ENCODE results near the gene FDCSP.

Gene FDCSP

DNA sequence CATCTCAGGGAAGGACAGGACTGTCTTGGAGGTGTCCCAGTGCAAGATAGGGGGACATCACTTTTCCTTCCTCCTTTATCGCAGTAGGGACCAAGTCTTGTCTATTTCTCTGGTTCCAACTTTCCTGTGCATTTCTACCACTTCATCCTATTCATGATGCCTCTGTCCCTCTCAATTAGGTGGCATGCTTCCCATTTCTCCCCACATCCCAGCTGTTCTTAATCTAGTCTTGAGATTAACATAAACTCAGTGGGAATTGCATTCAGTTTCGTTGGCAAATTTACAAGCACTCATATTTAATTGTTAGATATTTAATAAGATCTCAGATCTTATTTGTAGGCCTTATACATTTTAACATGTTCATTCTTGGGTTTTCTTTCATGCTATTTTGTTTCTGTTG is 46.1 kb upstream of the FDCSP start:
- Histone ChIP-seq H2AFZ (ENCODE audit: low read length) (no peak overlapping the region), H3K79me2 (ENCODE audit: insufficient read depth, low read length) (no peaks in the 10 kb centered on the region), H3F3A (ENCODE audit: insufficient read depth, low read length) (no peaks in the 10 kb centered on the region), H3K4me3 (ENCODE audit: low read depth, low read length, poor library complexity, severe bottlenecking) (no peak overlapping the region), H3K36me3 (ENCODE audit: insufficient read depth, low read length) (no peaks in the 10 kb centered on the region), H3K4me2 (ENCODE audit: low read length) (no peak overlapping the region), H3K9me3 (ENCODE audit: low read length) (no peaks in the 10 kb centered on the region), H4K20me1 (ENCODE audit: insufficient read depth, low read length) (no peaks in the 10 kb centered on the region), H3K27me3 (ENCODE audit: insufficient read depth, low read length) (no peaks in the 10 kb centered on the region), H3K4me1 (ENCODE audit: insufficient read depth, low read length, severe bottlenecking) (no peaks in the 10 kb centered on the region), H3K9ac (ENCODE audit: low read length) (no peak overlapping the region), H3K9me2 (ENCODE audit: low read depth, low read length) (no peaks in the 10 kb centered on the region), H3K27ac (ENCODE audit: low read depth, low read length, poor library complexity, severe bottlenecking) (no peak overlapping the region)
- no peak for TF ChIP-seq EZH2 (IDR thresholded peaks at IDR 0.05; ENCODE audit: borderline replicate concordance, low read length)
- TF ChIP-seq, protein P1, sequence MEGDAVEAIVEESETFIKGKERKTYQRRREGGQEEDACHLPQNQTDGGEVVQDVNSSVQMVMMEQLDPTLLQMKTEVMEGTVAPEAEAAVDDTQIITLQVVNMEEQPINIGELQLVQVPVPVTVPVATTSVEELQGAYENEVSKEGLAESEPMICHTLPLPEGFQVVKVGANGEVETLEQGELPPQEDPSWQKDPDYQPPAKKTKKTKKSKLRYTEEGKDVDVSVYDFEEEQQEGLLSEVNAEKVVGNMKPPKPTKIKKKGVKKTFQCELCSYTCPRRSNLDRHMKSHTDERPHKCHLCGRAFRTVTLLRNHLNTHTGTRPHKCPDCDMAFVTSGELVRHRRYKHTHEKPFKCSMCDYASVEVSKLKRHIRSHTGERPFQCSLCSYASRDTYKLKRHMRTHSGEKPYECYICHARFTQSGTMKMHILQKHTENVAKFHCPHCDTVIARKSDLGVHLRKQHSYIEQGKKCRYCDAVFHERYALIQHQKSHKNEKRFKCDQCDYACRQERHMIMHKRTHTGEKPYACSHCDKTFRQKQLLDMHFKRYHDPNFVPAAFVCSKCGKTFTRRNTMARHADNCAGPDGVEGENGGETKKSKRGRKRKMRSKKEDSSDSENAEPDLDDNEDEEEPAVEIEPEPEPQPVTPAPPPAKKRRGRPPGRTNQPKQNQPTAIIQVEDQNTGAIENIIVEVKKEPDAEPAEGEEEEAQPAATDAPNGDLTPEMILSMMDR (IDR thresholded peaks at IDR 0.05; ENCODE audit: low read length), result no peak

DNA sequence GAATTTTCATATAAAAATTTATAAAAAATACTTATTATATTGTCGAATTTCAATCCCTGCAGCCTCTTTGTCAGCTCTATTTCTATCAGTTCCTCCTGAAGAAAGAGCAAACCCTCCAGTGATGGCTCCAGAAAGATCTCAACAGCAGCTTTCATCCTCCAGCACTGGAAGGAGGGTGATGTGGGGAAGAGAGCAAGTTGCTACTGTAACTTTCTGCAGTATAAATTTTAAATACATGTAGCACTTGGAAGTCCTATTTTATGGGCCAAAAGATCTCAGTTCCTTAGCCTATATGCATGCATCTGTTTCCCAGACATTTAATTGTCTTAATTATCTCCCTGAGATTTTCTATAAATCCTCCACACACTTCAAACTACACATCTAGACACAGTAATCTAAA is 44.1 kb upstream of the FDCSP start:
- TF ChIP-seq EZH2 (IDR thresholded peaks at IDR 0.05; ENCODE audit: borderline replicate concordance, low read length), result no peak
- TF ChIP-seq, protein P1 (IDR thresholded peaks at IDR 0.05; ENCODE audit: low read length), result no peak
- H4K20me1 ChIP-seq (ENCODE audit: insufficient read depth, low read length), result no peaks in the 10 kb centered on the region
- no peaks in the 10 kb centered on the region for H3K79me2 ChIP-seq (ENCODE audit: insufficient read depth, low read length)
- no peaks in the 10 kb centered on the region for H3F3A ChIP-seq (ENCODE audit: insufficient read depth, low read length)
- H3K4me1 ChIP-seq (ENCODE audit: insufficient read depth, low read length, severe bottlenecking), result no peaks in the 10 kb centered on the region
- H3K36me3 ChIP-seq (ENCODE audit: insufficient read depth, low read length), result no peaks in the 10 kb centered on the region
- no peak overlapping the region for H3K4me3 ChIP-seq (ENCODE audit: low read depth, low read length, poor library complexity, severe bottlenecking)
- H2AFZ ChIP-seq (ENCODE audit: low read length), result no peak overlapping the region
- H3K27ac ChIP-seq (ENCODE audit: low read depth, low read length, poor library complexity, severe bottlenecking), result no peak overlapping the region
- H3K4me2 ChIP-seq (ENCODE audit: low read length), result no peak overlapping the region
- no peaks in the 10 kb centered on the region for H3K27me3 ChIP-seq (ENCODE audit: insufficient read depth, low read length)
- no peak overlapping the region for H3K9ac ChIP-seq (ENCODE audit: low read length)
- no peaks in the 10 kb centered on the region for H3K9me2 ChIP-seq (ENCODE audit: low read depth, low read length)
- no peaks in the 10 kb centered on the region for H3K9me3 ChIP-seq (ENCODE audit: low read length)

DNA sequence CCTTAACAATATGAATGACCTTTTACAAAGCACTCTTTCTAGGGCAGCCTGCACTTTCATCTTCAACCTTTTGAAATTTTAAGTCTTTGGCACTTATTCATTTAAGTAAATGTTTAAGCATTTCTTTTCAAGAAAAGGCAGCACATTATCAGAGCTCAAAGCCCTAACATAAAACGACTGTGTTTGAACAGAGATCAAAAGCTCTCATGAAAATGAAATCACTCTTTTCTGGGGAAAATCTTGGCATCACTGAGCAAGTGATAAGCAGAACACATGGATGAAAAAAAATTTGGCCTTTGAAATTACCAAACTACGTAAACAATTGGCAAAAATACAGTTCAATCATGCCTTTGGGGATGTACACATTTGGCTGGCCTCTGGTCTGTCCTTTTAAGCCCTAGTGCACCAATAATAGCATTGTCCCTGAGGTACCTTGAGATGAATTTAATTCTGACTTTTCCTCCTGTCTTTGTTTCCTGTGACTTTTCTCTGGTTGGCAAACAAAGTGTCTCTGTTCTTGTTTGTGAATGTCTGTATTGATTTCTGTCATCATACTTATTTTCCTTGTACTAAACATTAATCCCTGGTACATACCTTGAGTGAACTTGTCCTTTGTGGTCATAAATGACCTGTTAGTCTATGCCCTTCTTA is 43.3 kb upstream of the FDCSP start:
- Histone ChIP-seq H2AFZ (ENCODE audit: low read length) (no peak overlapping the region), H3K4me2 (ENCODE audit: low read length) (no peak overlapping the region)
- TF ChIP-seq, protein P1 (IDR thresholded peaks at IDR 0.05; ENCODE audit: low read length), result no peak
- TF ChIP-seq EZH2 (IDR thresholded peaks at IDR 0.05; ENCODE audit: borderline replicate concordance, low read length), result no peak

More for the DNA sequence above, 43.3 kb upstream of the FDCSP start:
- Histone ChIP-seq H4K20me1 (ENCODE audit: insufficient read depth, low read length) (no peaks in the 10 kb centered on the region), H3K9me3 (ENCODE audit: low read length) (no peaks in the 10 kb centered on the region), H3K4me1 (ENCODE audit: insufficient read depth, low read length, severe bottlenecking) (no peaks in the 10 kb centered on the region), H3K27me3 (ENCODE audit: insufficient read depth, low read length) (no peaks in the 10 kb centered on the region), H3K9me2 (ENCODE audit: low read depth, low read length) (no peaks in the 10 kb centered on the region), H3K36me3 (ENCODE audit: insufficient read depth, low read length) (no peaks in the 10 kb centered on the region), H3K27ac (ENCODE audit: low read depth, low read length, poor library complexity, severe bottlenecking) (no peak overlapping the region), H3F3A (ENCODE audit: insufficient read depth, low read length) (no peaks in the 10 kb centered on the region), H3K79me2 (ENCODE audit: insufficient read depth, low read length) (no peaks in the 10 kb centered on the region), H3K9ac (ENCODE audit: low read length) (no peak overlapping the region), H3K4me3 (ENCODE audit: low read depth, low read length, poor library complexity, severe bottlenecking) (no peak overlapping the region)

Measured in OCI-LY1 (cell line).